GM19239 (cell line): ENCODE measurements around the gene CFAP77.

ENCODE experiments used
- DNase-seq: peaks from one replicate; pipeline ENCODE4 v3.0.0; 2011; ENCODE audit warnings: low spot score; ENCODE audit not compliant: insufficient read length
- FAIRE-seq: peaks from 2 replicates; lab custom pipeline; 2011; peaks lifted over from hg19 to GRCh38; lab: Jason Lieb, UNC

The CFAP77 gene

DNA sequence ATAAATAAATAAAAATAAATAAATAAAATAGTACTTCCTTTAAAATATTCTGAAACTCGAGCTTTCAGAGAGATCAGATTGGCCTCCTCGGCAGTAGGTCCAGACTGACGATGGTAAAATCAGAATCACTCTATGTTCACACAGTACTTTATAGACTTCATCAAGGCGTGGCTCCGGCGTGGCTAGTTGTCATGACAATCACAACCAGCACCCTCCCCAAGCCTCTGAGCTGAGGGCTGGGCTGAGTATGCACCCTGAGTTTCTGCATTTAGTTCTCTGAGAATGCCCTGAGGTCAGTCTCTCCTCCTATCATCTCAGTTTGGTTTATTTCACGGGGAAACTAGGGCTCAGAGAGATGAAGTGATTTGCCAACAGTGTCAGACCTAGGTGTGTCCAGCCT lies 129.1 kb downstream of the CFAP77 start:
- FAIRE-seq (no peak), DNase-seq (no peak)

DNA sequence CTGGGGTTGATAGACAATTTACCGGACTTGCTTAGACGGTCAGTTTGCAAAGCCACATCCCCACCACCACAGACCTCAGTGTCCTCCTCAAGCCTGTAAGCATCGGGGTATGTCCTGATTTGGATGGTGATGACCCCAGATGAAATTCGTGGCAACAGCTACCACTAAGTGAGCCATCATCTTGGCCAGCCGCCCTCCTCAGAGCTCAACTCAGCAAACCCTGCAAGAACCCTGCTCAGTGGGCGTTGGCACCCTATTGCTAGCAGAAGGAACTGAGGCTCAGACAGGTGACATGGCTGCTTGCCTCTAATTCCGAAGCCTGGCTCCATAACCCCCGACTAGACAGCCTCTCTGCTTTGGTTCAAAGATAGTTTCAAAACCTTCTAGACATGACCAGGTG lies 131.0 kb downstream of the CFAP77 start:
- no peak for FAIRE-seq

DNA sequence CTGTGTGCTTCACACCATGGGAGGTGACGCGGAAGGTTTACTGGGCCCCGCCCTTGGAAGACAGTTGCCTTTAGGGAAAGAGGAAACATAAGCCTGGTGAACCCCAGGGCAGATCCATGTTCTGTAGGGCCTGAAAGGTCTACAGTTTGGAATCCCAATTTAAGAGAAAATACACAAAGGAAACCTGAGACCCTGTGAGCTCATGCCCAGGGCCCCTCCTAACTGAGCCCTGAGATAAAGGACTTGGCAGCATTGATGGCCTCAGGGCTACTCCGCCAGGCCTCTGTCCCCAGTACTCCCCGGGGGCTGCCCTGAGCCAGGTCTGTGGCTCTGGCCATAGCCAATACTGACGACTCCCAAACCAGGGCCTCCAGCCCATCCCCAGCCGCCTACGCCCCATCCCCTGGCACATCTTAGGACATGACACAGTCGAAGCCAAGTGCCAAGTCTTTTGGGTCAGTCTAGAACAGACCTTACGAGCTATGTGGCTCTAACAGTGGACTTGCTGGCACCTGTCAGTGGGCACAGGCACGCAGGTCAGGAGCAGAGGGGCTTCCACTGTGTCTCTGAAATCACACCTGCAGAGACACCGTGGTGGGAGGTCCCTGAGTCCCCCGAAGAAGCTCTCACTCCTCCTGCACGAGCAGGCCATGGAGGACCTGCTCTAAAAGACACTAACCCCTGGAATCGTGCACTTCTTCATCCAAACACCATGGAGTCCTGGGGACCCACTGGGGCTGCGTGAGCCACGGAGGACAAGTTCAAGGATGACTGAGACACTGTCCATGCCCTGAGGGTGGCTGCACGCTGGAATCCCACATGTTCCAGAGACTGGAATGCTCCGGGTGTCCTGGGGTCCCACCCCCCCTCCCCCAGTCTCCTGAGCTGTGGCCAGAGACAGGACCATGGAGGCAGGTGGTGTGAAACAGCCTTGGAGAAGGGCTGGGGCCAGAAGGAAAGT lies 132.1 kb downstream of the CFAP77 start:
- FAIRE-seq = no peak
- DNase-seq = no peak

More for the DNA sequence above, 131.0 kb downstream of the CFAP77 start:
- DNase-seq = no peak

DNA sequence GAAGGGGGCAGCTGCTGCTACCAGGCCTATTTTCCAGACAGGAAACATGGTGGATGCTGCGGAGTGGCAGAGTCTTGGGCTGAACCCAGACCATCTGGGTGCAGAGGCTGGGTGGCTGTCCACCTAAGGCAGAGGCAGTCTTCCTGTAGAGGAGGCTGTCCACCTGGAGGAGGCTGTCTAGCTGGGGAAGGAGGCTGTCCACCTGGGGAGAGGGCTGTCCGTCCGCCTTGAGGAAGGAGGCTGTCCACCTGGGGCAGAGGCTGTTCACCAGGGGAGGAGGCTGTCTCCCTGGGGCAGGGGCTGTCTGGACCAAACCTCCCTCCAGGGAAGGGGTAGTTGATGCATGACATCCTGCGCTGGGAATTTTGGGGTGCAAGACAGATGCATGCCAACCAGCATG lies 133.2 kb downstream of the CFAP77 start:
- FAIRE-seq (no peak), DNase-seq (no peak)

DNA sequence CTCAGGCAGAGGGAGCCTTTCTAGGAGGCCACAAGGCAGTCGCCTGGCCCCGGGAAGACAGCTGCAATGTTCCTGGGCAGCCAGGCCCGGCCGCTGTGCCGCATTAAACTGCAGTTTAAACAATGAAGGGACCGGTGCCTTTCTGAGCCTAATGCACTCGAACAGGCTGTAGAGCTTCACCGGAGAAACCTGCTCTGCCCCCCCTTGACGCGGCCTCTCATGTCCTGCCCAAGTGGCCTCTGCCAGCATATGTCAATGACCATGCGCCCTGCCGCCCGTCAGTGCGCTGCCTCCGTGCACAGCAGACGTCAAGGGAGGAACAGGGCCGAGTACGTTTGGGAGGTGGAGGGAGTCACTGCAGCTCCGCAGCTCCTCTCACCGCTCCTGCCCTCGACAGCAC lies 133.9 kb downstream of the CFAP77 start:
- DNase-seq = no peak
- FAIRE-seq = no peak

DNA sequence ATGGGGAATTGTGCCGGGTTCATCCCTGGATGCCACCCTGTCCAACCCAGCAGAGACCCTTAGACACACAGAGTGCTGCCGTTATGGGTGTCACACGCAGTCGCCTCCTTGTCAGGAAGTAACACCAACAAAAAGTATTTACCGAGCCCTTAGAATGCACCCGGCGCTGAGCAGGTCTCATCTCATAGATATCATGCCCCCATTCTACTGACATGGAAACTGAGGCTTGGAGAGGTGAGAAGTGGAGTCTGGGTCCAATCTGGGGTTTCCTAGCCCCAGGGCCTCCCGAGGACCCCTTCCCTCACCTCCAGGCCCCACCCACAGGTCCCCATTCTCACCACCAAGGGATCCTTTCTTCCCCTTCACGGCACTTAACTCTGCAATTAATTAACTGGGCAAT lies 135.6 kb downstream of the CFAP77 start:
- FAIRE-seq (no peak), DNase-seq (no peak)

DNA sequence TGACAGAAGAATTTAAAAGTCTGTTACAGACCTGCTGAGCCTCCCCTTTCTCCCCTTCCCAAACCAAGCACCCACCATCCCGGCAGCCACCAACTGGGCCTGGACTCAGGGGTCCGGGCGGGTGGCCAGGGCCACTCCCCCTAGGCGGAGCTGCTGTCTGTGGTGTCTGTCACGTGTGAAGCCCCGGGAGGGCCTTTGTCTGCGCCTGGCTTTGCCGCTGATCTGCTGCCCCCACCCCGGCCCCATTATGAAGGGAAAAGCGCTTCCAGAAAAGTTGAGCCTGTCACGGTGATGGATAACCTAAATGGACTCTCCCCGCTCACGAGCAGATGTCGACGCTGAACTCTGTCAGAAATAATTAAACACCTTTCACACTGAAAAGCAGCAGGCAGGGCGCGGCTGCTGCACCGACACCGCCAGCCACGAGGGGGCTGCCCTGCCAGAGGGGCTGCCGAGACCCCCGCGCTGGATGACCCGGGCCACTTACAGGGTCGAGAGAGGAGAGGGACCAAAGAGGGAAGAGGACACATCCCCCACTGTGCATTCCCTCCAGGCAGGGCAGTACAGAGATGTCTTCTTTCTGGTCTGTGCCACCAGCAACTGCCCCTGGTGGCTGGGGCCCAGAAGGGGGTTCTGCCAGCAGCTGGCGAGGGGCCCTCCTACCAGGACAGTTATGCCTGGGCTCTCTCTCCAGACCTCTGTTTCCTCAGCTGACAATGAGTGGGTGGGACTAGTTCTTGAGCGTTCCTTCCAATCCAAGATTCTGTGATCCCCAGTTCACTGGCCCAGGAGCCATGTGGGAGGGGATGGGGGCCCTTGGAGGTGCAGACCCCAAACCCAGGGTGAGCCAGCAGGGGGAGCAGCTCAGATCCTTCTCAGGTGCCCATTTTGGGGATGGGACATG lies 136.4 kb downstream of the CFAP77 start:
- FAIRE-seq (no peak), DNase-seq (no peak)

DNA sequence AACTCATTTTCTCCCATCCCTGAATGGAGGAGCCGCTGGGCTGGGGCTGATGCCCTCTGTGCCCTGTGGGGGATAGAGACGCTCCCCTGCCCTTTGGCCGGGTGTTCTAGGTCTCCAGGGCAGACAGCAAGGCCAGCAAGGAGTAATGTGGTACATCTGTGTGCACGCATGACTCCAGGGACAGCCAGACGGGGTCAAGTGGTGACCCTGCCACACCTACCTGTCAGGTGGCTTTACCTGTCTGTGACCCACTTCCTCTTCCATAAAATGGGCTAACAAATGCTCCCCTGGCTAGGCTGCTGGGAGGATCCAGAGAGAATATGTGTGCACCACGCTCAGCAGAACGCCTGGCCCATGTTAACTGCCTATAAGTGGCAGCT lies 137.0 kb downstream of the CFAP77 start:
- no peak for DNase-seq
- no peak for FAIRE-seq

DNA sequence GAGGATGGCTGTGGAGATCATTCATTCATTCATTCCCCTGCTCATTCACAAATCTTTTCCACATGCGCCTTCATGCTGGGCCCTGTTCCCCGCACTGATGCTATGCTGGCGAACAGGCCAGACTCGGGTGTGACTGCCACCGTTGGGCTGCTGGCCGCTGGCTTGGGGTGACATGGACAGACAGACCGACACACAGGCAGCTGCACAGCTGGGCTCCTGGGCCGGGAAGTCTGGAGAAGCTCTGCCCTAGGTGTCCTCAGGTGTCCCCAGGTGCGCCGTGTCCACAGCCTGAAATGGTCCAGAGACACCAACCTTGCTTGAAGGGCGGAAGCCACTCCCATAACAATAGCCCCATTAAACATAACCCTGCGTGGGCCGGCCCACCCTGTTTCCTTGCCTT lies 137.4 kb downstream of the CFAP77 start:
- FAIRE-seq (no peak), DNase-seq (no peak)

DNA sequence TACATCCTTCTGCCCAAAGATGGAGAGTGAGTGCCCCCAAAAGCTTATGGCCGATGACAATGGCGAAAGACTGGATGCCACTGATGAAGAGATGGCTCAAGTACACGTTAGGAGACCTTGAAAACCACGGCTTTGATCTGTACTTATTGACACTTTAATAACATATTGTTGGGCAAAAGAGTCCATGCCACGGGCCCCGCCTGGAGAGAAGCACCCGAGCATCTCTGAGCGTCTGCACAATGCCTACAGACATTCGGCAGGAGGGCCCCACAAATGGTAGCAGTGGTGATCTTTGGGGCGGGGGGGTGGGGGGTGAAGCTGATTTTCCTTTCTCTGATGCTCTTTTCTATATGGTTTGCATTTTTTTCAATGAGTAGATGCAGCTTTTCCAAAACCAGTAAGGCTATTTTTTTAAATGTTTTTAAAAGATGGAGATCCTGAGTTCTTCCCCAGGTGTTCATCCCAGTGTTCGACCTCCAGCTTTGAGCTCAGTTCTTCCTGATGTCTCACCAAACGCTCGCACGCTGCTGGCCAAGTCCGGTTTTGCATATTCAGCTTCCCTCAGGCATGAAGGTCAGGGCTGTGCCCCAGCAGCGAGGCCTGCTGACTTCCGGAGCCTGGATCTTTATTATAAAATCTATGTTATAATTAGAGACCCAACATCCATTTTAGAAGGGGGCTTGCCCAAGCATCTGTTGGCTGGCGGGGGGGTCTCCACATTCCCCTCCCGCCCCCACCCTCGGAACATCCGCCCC lies 138.1 kb downstream of the CFAP77 start:
- no peak for DNase-seq
- no peak for FAIRE-seq

DNA sequence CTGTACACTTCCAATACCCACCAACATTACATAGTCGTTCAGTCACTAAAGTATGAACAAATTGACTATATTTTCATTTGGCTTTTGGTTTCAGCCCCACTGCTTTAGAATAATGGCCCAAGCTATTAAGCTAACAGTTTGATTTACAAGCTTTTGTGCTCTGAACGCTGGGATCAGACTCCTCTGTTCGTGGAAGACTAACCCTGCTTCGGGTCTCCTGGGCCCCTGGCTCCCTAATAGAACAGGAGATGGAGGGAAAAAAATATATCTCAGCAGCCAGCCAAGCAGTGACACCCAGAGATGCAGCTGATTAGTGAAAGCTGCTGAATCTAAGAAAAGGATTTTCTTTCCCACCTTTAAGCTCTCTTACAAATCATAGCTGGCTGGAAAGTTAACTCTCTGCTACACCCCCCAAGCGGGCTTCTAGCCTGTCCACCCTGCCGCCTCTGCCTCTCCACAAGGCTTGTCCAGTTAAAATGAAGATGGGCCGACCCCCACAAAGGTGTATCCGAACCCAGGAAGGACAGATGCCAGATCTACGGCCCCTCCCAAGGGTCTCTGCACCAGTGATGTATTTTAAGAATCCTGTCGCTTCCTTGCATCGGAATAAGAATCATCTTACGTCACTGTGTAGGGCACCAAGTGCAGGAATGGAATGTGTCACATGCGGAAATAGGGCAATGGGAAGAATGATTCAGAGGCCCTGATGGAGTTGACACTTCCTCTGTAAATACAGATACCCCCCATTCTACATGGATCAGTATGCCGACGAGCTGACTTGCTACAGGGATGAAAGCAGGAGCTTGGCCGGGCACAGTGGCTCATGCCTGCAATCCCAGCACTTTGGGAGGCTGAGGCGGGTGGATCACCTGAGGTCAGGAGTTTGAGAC lies 139.0 kb downstream of the CFAP77 start:
- no peak for FAIRE-seq

DNA sequence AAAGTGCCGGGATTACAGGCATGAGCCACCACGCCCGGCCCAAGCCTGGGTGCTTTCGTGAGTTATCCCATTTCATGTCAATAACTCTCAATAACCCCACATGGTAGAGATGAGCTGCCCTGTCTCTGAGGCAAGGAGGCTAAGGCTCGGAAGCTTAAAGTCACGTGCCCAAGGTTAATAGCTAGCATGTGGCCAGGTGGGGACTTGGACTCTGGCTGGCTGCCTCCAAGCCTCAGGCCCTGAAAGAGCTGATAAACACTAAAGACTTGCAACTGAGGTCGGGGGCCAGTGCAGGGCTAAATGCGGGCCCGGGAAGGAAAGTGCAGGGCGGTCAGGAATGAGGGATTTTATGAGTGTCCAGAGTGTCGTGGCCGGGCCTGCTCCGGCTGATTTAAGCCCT lies 141.5 kb downstream of the CFAP77 start:
- FAIRE-seq = no peak
- no peak for DNase-seq

More for the DNA sequence above, 139.0 kb downstream of the CFAP77 start:
- no peak for DNase-seq

DNA sequence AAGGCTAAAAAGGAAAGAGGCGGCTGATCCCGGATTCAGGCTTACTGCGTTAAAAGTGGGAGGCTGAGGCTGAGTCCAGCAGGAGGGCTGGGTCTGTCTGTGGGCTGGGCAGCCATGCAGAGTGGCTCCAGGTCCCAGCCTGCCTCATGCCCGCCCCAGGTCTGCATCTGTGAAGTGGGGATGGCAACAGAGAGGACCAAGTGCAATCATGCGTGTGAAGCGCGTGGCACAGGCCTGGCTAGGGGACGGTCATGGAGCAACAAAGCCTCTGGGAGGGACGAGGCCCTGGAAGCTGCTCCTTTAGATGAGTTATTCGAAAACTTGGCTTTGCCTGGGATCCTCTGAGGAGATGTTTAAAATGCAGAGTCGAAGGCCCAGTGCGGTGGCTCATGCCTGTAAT lies 142.0 kb downstream of the CFAP77 start:
- DNase-seq (no peak), FAIRE-seq (no peak)

DNA sequence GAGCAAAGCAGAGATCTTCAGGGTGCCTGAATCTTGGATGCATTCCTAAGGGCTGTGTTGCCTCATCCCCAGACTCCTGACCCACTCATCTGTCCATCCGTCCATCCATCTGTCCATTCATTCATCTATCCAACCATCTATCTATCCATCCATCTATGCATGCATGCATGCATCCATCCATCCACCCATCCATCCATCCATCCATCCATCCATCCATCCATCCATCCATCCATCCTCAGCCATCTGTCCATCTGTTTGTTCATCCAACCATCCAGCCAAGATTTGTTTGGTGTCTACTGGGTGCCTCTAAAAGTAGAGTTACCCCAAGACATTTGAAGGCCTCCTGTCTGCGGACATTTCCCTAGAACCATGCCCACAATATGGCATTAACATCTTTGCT lies 144.7 kb downstream of the CFAP77 start:
- no peak for DNase-seq
- no peak for FAIRE-seq

DNA sequence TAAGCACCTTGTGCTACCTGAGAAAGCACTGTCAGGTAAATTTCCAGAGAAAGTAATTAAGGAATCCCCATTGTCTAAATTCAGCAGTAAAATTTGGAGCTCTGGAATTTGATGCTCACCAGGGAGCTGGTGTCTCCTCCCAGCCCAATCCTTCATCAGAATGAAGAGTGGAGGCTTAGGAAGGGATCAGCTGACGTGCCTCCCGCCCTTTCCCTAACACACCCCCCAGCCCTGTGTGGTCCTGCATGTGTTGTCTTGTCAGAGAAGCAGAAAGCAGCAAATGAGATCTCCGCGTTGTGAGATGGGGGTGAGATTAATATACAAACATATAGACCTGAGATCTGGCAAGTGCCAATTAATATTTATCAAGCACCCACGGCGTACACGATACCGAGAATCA lies 145.5 kb downstream of the CFAP77 start:
- DNase-seq (no peak), FAIRE-seq (no peak)

DNA sequence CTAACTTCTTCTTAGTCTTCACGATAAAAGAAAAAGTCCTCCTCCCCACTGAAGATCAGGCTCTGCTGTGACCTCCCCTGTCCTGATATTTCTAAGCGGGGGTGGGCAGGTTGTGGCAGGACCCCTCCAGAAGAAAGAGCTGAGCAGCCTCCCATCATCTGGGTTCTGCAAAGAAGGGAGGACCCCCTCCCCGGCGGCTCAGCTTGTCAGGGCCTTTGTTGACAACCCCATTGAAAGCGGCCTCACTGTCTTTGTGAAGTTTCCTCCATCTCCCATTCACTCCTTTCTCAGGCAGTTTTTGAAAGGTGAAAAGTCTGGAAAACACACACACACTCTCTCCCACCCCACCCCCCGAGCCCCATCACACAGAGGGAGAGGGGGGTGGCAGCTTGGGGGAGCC lies 146.2 kb downstream of the CFAP77 start:
- FAIRE-seq = no peak
- DNase-seq = no peak

DNA sequence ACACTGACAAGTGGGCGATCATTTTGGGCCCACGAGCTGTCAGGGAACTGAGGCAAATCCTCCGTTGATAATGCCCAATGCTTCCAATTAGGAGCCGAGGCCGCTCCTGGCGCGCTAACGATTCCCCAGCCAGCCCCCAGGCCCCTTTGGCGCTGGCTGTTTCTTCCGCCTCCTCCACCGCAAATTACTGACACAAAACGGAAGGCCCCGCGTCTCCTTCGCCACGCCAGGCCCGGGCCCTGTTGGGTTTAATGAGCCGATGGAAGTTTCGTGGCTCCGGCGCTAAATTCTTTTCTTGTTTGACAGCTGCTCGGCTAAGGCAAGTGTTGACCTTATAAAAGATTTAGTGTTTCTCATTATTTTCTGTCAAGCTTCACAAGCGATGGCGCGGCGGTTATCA lies 146.7 kb downstream of the CFAP77 start:
- no peak for DNase-seq
- FAIRE-seq = no peak

DNA sequence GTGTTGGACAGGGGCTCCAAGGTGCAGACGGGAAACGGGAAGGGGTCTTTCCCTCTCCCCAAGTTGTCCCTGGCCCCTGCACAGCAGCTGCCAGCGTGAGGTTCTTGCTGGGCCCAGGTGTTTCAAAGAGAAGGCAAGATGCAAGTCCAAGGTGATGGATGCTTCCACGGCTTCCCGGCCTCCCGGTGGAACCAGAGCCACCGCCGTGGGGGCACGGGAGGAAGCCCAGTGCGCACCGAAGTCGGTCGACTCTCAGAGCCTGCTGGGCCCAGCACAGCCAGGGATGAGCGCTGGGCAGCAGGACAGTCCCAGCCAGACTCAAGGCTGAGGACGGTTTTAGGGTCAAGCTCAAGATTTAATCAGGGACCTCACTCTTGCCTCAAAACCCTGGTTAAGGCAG lies 147.1 kb downstream of the CFAP77 start:
- no peak for DNase-seq
- no peak for FAIRE-seq

DNA sequence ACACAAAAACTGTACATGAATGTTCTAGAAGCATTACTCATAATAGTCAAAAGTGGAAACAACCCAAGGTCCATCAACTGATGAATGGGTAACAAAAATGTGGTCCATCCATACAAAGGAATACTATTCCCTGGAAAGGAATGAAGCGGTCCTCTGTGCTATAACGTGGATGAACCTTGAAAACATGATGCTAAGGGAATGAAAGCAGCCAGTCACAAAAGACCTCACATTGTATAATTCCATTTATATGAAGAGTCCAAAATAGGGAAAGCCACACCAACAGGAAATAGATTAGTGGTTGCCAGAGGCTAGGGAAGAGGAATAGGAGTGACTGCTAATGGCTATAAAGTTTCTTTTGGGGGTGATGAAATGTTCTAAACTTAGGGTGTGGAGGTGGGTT lies 149.7 kb downstream of the CFAP77 start:
- FAIRE-seq (no peak), DNase-seq (no peak)
